OCI-LY3 (cell line): ENCODE data around the gene CRB1.

ENCODE experiments used
- CTCF ChIP-seq: fragments of 200-600, 300-600 bp; sonication (generic); IDR thresholded peaks from 2 replicates; pipeline ENCODE4 v1.5.1; 2014; ENCODE audit warnings: antibody characterized with exemption, low read length, low read depth
- EZH2phosphoT487 ChIP-seq: fragments of 200-600 bp; shearing (Covaris generic); IDR thresholded peaks from 2 replicates; pipeline ENCODE4 v1.6.1; 2018; ENCODE audit warnings: antibody characterized with exemption, mixed run types, low read depth

GRCh38 chr1:197469620-197470210 is 201.7 kb downstream of the CRB1 start:
- no peak for TF ChIP-seq CTCF
- TF ChIP-seq EZH2phosphoT487 = no peak
